ENCODE results near the gene OARD1.

DNA sequence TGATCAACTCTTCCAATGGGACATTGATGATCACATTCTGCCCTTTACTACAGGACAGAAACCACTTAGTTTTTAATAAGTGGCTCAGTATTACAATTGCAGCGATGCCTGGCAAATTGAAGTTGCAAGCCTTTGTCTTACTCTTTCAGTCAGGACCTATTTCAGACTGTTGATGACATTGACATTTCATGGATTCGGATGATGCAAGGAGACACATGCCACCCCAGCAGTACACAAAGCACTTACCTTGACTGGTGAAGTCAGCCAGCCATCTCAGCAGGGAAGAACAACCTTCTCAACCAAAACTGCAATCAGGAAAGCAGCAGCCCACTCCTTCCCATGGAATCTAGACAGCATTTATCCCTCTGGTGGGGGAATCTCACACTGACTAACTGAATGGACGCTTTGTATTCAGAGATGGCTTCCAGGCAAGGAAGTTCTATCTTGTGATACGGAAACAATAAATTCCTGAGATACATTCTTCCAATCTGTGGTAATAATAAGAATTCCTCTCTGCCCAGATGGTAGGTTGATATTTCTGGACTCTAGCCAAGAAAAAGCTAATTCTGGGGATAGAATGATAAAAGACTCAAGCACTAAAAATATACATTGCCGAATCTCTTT is 25.4 kb upstream of the OARD1 start:
- TF ChIP-seq, protein P1, sequence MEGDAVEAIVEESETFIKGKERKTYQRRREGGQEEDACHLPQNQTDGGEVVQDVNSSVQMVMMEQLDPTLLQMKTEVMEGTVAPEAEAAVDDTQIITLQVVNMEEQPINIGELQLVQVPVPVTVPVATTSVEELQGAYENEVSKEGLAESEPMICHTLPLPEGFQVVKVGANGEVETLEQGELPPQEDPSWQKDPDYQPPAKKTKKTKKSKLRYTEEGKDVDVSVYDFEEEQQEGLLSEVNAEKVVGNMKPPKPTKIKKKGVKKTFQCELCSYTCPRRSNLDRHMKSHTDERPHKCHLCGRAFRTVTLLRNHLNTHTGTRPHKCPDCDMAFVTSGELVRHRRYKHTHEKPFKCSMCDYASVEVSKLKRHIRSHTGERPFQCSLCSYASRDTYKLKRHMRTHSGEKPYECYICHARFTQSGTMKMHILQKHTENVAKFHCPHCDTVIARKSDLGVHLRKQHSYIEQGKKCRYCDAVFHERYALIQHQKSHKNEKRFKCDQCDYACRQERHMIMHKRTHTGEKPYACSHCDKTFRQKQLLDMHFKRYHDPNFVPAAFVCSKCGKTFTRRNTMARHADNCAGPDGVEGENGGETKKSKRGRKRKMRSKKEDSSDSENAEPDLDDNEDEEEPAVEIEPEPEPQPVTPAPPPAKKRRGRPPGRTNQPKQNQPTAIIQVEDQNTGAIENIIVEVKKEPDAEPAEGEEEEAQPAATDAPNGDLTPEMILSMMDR (IDR thresholded peaks at IDR 0.05; ENCODE audit: insufficient read depth, low read length, poor library complexity, severe bottlenecking), result no peak
- no peak for TF ChIP-seq EZH2phosphoT487 (conservative IDR thresholded peaks at IDR 0.05; ENCODE audit: low read length)

Measured in SU-DHL-6 (cell line).